ENCODE data around the gene NELFB. TPM values are rescaled to one million over a fixed set of nuclear protein-coding genes. Genes with fewer than 3 reads are reported as not detected.

The NELFB gene
- total RNA-seq, 2 donors from 2014 or later: 73.3 to 86.6 TPM

- no peak for TF ChIP-seq CTCF (conservative IDR thresholded peaks at IDR 0.05)
- Mint-ChIP-seq H3K27ac (no peak overlapping the region), H3K4me1 (peaks cover 2% of the 10 kb centered on the region), H3K9me3 (no peaks in the 10 kb centered on the region), H3K4me3 (no peak overlapping the region), H3K36me3 (ENCODE audit: low read depth) (no peaks in the 10 kb centered on the region), H3K27me3 (ENCODE audit: insufficient read depth) (no peaks in the 10 kb centered on the region)
- Histone ChIP-seq H3K27me3 (ENCODE audit: control insufficient read depth, insufficient read depth, low read length, poor library complexity, severe bottlenecking) (no peaks in the 10 kb centered on the region), H3K4me1 (ENCODE audit: control insufficient read depth, insufficient read depth, low read length) (no peaks in the 10 kb centered on the region), H3K36me3 (ENCODE audit: control insufficient read depth, insufficient read depth, low read length) (no peaks in the 10 kb centered on the region), H3K4me3 (ENCODE audit: low read length) (no peak overlapping the region), H3K9me3 (ENCODE audit: control insufficient read depth, low read length) (no peaks in the 10 kb centered on the region), H3K9ac (ENCODE audit: extremely low read depth, low read length, poor library complexity, severe bottlenecking) (no peak overlapping the region), H3K27ac (ENCODE audit: low read depth, low read length) (no peak overlapping the region)
- no peak for DNase-seq
- WGBS, 2 experiments (ENCODE audit: insufficient coverage in 1 of 2, insufficient read length in 1 of 2): 92 to 93% methylated on average over 15 to 27 of the region's 27 CpGs
Measured at GRCh38 chr9:137228968-137229896, 25.9 kb upstream of the NELFB start.

GRCh38 chr9:137229903-137230704 is 25.0 kb upstream of the NELFB start:
- Mint-ChIP-seq H3K4me1 (peaks cover 2% of the 10 kb centered on the region), H3K27me3 (ENCODE audit: insufficient read depth) (no peaks in the 10 kb centered on the region), H3K4me3 (no peak overlapping the region), H3K27ac (no peak overlapping the region), H3K36me3 (ENCODE audit: low read depth) (no peaks in the 10 kb centered on the region), H3K9me3 (no peaks in the 10 kb centered on the region)
- H3K4me3 ChIP-seq (ENCODE audit: low read length): no peak overlapping the region
- WGBS, 2 experiments (ENCODE audit: insufficient coverage in 1 of 2, insufficient read length in 1 of 2): 85 to 88% methylated on average over 16 to 31 of the region's 31 CpGs
- no peak for TF ChIP-seq CTCF (conservative IDR thresholded peaks at IDR 0.05)
- no peak overlapping the region for H3K27ac ChIP-seq (ENCODE audit: low read depth, low read length)
- no peaks in the 10 kb centered on the region for H3K4me1 ChIP-seq (ENCODE audit: control insufficient read depth, insufficient read depth, low read length)
- DNase-seq: no peak
- no peaks in the 10 kb centered on the region for H3K27me3 ChIP-seq (ENCODE audit: control insufficient read depth, insufficient read depth, low read length, poor library complexity, severe bottlenecking)
- no peaks in the 10 kb centered on the region for H3K36me3 ChIP-seq (ENCODE audit: control insufficient read depth, insufficient read depth, low read length)
- H3K9me3 ChIP-seq (ENCODE audit: control insufficient read depth, low read length): no peaks in the 10 kb centered on the region
- H3K9ac ChIP-seq (ENCODE audit: extremely low read depth, low read length, poor library complexity, severe bottlenecking): no peak overlapping the region

GRCh38 chr9:137230705-137231371 is 24.3 kb upstream of the NELFB start, which contains the start of gene SLC34A3:
SLC34A3 (plus strand) TSS chr9:137230901; CDS start chr9:137231703, 802 bp downstream.
- no peaks in the 10 kb centered on the region for H3K27me3 ChIP-seq (ENCODE audit: control insufficient read depth, insufficient read depth, low read length, poor library complexity, severe bottlenecking)
- TF ChIP-seq CTCF (conservative IDR thresholded peaks at IDR 0.05): no peak

More at GRCh38 chr9:137230705-137231371, 24.3 kb upstream of the NELFB start, which contains the start of gene SLC34A3:
- Mint-ChIP-seq H3K4me3 (no peak within 1 kb of the TSS), H3K9me3 (no peaks in the 10 kb centered on the region), H3K27me3 (ENCODE audit: insufficient read depth) (no peaks in the 10 kb centered on the region), H3K4me1 (peaks cover 6% of the 10 kb centered on the region), H3K36me3 (ENCODE audit: low read depth) (no peaks in the 10 kb centered on the region), H3K27ac (no peak within 1 kb of the TSS)
- Histone ChIP-seq H3K4me1 (ENCODE audit: control insufficient read depth, insufficient read depth, low read length) (no peaks in the 10 kb centered on the region), H3K9me3 (ENCODE audit: control insufficient read depth, low read length) (no peaks in the 10 kb centered on the region), H3K36me3 (ENCODE audit: control insufficient read depth, insufficient read depth, low read length) (no peaks in the 10 kb centered on the region), H3K9ac (ENCODE audit: extremely low read depth, low read length, poor library complexity, severe bottlenecking) (no peak within 1 kb of the TSS), H3K27ac (ENCODE audit: low read depth, low read length) (no peak within 1 kb of the TSS), H3K4me3 (ENCODE audit: low read length) (no peak within 1 kb of the TSS)
- 87 to 94% methylated on average over 8 to 14 of the region's 14 CpGs for WGBS, 2 experiments (ENCODE audit: insufficient coverage in 1 of 2, insufficient read length in 1 of 2)
- DNase-seq: no peak

Measured in endodermal cell (in vitro differentiated cells).